HG03575 (cell line): ENCODE results near the gene NKIRAS1.
"Not testable (repeated sequence)": the region's sequence is repeated elsewhere in the genome, so short reads cannot be mapped to it uniquely, and the experiment has no call there.

ENCODE experiments used
- ATAC-seq: cut with Tn5 transposase; IDR thresholded peaks from one replicate; pipeline ENCODE4 v1.9.1; 2021; ENCODE audit not compliant: unreplicated experiment, insufficient number of reproducible peaks, low FRiP score; ENCODE audit errors: extremely low read depth

NKIRAS1 gene

DNA sequence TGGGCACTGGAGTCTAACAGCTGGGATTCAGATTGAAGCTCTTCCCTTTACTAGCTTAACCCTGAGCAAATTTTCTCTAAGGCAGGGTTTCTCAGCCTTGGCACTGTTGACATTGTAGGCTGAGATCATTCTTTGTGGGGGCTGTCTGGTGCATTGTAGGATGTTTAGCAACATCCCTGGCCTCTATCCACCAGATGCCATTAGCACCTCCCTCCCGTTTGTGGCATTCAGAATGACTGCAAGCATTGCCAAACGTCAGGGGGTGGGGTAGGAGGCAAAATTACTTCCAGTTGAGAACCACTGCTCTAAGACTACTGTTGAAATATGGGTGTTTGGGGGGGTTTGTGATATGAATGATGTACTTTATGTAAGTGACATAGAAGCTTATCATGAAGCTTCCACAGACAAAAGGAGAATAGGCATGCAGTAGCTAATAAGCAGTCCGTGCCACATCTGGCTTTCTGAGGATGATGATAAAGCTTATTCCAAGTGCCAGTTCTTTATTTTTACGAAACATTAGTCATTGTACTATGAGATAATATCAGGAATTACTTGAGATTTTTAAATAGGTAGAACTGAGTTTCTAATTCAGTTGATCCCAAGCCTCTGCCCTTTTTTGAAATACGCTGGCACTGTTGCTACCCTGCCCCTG is 39.3 kb downstream of the NKIRAS1 start:
- ATAC-seq = no peak

DNA sequence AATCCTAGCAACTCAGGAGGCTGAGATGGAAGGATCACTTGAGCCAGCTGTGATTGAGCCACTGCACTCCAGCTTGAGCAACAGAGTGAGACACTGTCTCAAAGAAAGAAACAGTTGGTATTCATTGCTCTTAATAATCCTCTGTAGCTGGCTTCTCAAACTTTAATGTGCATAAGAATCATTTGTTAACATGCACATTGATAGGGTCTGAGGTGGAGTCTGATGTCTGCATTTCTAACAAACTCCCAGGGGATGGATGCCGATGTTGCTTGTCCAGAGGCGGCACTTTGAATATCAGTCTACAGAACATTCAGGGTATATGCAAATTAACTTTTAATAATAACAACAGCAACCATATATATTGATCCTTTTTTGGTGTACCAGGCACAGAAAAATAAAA is 39.9 kb downstream of the NKIRAS1 start:
- no peak for ATAC-seq

DNA sequence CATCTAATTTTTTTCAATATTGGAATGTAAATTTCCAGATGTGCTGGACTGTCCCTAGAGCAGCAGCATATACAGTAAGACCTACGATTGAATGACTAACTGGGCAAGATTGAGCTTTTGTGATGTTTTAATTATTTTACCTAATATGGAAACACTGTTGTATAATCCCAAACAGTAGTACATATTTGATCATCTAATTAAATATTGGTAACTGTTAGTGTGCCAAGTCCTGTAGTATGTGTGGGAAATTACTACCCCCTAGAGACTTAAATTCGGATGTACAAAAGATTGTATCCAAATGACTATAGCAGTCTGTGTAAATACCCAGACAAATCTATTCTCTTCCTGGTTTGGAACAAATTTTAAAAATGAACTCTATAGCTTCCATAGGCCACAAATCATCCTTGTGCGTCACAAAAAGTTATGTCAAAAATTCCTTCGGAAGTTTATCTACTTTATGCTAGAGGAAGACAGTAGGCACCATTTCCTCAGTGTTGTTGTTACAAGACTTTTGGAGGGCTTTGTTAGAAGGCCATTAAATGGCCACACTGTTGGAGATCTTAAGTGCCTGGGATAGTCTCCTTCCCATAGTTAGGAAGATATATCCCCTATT is 41.6 kb downstream of the NKIRAS1 start:
- no peak for ATAC-seq

- no peak for ATAC-seq
These were observed 42.3 kb downstream of the NKIRAS1 start for GRCh38 chr3:23874359-23875112.

DNA sequence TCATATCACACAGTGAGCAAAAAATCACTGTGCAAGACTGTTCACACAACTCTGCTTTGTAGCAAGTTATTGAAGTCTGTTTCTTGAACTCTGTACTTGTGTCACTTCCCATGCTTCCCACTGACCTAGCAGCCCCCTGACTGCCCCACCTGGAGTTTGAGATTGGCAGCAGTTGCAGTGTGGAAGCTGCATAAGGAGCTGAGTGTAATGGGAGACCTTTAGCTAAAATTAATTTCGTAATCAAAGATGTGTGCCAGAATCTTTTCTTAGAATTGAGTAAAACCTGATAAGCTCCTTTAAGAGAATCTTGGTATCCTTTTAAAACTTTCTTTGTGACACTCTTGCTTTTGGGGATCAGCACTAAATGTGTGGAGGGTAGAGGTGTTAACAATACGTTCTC is 42.8 kb downstream of the NKIRAS1 start:
- ATAC-seq = no peak

GRCh38 chr3:23872330-23872729 is 44.5 kb downstream of the NKIRAS1 start:
- ATAC-seq = no peak

DNA sequence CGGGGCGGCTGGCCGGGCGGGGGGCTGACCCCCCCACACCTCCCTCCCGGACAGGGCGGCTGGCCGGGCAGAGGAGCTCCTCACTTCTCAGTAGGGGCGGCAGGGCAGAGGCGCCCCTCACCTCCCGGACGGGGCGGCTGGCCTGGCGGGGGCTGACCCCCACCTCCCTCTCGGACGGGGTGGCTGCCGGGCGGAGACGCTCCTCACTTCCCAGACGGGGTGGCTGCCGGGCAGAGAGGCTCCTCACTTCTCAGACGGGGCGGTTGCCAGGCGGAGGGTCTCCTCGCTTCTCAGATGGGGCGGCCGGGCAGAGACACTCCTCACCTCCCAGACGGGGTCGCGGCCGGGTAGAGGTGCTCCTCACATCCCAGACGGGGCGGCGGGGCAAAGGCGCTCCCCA is 45.4 kb downstream of the NKIRAS1 start:
- ATAC-seq = not testable (repeated sequence)

DNA sequence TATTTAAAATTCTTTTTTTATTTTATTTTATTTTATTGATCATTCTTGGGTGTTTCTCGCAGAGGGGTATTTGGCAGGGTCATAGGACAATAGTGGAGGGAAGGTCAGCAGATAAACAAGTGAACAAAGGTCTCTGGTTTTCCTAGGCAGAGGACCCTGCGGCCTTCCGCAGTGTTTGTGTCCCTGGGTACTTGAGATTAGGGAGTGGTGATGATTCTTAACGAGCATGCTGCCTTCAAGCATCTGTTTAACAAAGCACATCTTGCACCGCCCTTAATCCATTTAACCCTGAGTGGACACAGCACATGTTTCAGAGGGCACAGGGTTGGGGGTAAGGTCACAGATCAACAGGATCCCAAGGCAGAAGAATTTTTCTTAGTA is 46.1 kb downstream of the NKIRAS1 start:
- not testable (repeated sequence) for ATAC-seq

DNA sequence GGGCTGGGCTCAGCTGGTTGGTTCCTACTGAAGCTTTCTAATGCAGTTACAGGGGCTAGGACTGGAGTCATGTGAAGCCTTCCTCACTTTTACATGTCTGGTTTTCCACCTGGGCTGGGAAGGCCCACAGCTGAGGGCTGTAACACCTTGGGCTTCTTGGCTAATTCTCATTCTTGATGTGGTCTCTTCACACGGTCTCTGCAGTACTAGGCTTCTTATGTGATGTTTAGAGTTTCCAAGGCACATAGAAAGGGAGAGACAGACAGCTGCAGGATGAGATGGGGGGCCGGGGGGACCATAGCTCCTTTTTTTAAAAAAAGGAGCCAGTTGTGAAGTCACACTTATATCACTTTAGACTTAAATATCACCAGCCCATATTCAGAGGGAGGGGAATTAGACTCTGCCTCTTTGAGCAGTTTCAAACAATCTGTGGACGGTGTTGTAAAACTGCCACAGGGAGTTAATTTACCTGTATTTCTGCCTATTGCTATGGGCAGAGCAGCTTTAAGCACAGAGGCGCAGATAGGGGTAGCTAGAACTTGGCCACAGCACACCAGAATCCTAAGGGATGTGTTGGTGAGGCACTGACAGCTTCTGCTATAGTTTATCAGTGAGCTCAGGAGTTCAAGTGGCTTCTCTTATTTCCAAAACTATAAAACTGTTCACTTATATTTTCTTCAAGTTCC is 46.7 kb downstream of the NKIRAS1 start:
- ATAC-seq = no peak

DNA sequence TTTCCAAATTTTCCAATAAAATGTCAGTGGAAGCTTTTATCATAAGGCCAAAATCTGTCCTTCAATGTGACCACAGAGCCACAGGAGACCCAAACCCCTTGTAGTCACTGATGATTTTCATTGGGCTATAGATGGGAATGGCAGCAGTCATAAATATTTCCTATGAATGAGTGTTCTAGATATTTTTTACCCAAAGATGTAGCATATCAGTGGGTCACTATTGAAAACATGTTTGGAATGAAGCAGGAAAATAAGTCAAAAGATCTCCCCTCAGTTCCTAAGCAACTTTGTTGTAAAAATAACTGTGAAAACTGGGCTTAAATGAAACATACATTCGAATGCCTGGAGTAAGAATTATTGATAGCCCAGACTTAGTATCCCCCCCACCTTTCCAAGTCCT is 49.0 kb downstream of the NKIRAS1 start:
- no peak for ATAC-seq

- no peak for ATAC-seq
These were observed 49.4 kb downstream of the NKIRAS1 start for GRCh38 chr3:23867400-23867799.

DNA sequence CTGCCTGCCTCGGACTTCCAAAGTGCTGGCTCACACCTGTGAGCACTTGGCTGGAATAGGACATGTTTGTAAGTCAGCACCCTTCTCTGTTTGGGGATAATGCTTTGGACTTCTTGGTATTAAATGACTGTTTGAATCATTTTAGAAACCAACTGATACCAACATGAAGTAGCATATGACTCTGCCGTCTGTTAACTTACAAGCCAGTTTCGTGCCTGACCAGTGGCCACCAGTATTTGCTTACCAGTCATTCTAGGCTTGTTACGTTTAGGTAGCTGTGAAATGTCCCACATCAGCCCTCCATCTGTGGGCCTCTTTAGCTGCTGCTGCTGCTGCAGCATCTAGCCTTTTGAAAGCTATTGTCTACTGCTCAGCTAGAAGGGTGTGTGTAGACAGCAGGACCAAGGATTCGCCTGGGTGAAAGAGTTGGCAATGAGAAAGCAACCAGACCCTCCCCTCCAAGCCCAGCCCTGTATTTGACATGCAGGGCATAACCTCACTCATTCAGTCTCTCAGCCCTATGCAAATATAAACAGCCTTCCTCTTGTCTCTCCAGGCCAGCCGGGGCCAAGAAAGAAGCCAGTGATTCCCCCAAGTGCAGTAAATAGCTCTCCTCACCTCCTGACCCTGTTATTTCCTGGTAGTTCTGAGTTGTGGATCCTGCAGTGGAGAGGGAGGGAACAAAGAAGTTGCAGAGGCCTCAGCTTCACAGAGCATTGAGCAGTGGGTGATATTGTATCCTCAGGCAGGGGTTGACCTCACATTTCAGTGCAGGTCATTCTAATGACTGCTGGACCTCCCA is 51.0 kb downstream of the NKIRAS1 start:
- ATAC-seq = peak; percentile 49

- ATAC-seq = no peak
These were observed 51.9 kb downstream of the NKIRAS1 start for GRCh38 chr3:23864931-23865330.

GRCh38 chr3:23863060-23863459 is 53.7 kb downstream of the NKIRAS1 start:
- no peak for ATAC-seq

GRCh38 chr3:23861689-23862088 is 55.1 kb downstream of the NKIRAS1 start:
- no peak for ATAC-seq

DNA sequence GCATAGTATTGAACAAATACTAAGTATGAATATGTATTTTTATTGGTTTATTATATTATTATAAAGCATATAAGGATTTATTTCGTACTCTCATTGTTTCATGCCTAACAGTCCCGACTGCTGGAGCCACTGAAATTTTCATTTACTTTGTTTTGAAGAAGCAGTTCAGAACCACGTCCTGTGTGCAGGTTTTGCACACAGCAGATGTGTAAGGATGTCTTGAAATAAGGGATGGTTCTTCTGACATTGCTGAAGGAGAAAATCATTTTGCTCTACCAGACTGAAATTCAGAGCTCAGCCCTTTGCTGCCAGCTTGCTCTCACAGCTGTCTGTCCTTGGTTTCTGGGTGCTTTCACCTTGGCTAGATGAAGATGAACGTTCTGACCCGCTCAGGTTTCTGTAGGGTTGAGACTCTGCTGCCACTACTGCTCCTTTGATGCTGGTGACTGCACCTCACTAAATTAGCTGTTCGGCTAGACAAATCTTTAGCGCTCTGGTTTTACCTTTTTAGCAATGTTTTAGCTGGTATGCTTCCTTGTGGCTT is 56.9 kb downstream of the NKIRAS1 start:
- no peak for ATAC-seq

DNA sequence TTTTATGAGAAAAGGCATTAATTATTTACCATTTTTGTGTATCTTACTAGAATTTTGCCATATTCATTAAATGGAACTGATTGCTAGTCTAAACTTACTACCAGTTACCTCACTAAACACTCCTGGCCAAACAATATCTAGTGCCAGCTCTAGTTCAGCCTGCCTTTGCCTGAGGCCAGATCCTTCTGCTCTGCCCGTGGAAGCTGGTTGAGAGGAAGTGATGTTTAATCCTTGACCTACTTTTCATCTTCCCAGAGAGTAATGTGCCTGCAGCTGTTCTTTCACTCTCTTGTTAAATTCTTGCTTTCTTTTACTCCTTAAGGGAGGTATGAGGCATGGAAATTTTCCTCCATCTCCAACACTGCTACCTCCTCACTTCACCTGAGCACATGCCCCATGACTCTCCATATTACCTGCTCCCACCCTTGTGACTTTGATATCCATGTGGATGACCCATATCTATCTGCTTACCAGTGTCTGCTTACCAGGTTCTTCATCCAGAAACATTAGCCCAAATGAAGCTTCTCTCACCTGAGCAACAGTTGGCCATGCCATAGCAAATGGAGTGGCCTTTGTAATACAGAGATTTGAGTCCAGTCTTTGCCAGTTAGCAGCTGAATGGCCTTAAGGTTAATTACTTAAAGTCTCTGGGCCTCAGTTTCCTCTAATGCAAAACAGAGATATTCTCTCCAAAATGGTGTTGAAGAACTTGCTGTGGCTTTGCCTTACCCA is 57.6 kb downstream of the NKIRAS1 start:
- no peak for ATAC-seq

DNA sequence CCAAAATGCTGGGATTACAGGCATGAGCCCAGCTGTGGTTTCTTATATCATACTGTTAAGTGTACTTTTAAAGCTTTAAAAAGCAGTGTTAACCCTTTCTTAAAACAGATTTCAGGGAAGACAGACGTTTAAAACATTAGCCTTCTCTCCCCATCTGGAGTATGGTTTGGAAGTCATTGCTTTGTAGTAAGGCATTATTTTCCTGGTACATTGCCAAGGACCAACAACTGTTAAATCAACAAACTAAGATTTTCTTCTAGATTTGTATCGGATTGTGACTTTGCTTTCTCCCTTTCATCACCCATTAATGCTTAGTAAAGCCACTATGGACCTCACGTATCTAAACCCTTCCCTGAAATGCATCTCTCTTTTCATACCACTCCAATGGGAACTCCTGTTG is 60.5 kb downstream of the NKIRAS1 start:
- ATAC-seq = no peak
